ENCODE results near the gene TMEM116.

TMEM116 gene

DNA sequence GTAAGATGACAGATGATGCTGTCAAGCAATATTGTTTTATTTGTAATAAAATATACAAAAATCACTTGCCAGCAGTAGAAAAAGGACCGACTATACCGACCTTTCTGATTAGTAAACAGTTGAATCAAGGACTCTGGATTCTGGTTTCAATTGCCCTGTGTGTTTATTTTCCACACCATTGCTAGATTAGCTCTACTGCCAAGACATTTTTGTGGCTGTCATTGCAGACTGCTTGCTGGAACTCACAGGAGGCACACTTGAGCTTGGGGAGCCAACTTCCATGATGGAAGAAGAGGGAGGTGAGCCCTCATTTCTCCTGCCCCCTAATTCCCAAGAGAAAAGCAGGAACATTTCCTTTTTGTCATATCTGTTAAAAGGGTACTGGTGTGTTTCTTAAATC, 119.7 kb downstream of the TMEM116 start:
- no peak for DNase-seq (ENCODE audit: low spot score)

DNA sequence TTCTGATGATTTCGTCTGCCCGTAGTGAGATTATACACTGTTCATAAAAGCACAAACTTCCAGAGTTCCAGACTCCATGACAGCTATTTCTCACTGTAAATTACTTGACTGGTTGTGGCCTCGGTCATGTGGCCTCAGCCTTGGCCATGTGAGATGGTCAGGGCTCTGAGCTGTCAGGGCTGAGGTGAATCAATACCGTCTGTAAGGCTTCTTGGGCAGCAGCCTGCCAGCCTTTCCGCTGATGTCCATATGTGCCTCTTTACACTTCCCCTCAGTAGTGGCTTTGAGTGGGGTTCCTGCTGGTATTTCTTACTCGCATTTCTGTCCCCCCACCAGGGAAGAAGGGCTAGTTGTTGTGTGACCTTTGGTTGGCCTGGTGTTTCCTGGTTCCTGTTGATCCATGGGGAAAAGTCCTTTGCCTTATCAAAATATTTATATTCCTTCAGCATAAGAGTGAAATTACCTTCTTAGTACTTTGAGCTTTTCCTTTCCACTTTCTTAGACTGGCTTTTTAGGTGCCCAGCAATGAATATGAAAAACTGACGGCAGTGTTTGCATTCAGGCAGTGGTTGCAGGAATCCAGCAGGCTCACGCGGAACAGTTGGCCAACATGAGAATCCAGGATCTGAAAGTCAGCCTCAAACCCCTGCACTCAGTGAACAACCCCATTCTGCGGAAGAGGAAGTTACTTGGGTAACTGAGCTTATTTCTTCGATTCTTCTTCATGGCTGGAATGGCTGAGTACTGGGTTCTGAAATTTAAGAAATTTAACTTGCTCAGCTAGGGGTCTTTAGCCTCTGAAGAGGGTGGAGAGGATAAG, 124.8 kb downstream of the TMEM116 start:
- DNase-seq (ENCODE audit: low spot score): no peak

DNA sequence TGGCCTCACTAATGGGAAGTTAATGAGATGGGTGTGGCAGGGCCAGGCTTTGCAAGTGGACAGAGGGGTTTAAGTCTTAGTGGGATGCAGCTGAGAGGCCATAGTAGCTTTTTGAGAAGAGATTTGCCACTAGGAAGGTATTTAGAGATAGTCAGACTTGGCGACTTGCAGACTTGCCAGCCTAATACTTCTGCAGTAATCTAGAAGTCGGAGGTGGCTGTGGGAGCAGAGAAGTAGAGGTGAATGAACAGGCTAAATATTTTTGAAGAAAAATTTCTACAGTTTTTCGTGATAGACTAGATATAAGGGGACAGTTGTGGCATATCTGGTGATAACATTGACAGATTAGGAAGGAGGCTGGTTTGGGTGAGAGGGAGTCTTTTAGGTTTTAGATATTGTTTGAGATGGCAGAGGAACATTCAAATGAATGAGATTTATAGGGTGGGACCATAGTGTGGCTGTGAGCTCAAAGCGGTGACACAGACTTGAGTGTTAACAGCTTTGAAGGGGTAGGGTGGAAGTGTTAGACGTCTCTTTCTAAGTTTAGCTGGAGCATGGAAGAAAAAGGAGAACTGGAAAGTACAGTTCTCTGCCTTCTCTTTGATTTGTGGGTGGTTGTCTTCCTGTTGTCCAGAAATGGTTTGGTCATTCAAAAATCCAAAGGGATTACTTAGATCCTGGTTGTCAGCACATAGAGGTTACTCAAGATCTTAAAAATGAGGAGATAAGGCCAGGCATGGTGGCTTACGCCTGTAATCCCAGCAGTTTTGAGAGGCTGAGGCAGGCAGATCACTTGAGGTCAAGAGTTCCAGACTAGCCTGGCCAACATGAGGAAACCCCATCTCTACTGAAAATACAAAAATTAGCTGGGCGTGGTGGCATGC, 126.1 kb downstream of the TMEM116 start:
- DNase-seq (ENCODE audit: low spot score): no peak

DNA sequence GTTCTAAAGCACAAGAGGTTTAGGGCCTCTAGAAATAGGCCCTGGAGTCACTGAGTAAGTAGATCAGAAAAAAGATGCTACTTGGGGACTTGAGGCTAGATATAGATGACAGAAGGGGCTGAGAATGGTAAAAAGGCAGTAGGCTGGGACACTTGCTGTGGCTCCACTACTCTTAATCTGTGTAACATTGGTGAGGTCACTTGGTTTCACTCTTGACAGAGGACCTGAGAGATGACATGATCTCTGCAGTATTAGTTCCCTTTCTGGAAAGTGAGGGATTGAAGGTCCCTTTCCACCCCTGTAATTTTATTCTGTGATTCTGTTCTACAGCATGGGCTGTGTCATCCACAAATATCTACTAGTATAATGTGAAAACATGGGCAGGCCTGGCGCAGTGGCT, 131.2 kb downstream of the TMEM116 start:
- DNase-seq (ENCODE audit: low spot score): no peak
